Measurements from ENCODE around the gene SLC17A7. TPM values are rescaled to one million over a fixed set of nuclear protein-coding genes. Genes with fewer than 3 reads are reported as not detected.
"Not testable (repeated sequence)": the region's sequence is repeated elsewhere in the genome, so short reads cannot be mapped to it uniquely, and the experiment has no call there.

SLC17A7 gene
- total and polyA plus RNA-seq, 2 of the 13 experiments (the other 11 are each of a cell fraction or from before 2014, with no cell fraction given) = 0.32 TPM; not detected in 1

- BruUV-seq (replicated peaks); intact Hi-C loops (cut with micrococcal nuclease; ENCODE audit: unreplicated experiment); H4K20me1 ChIP-seq (ENCODE audit: insufficient read depth, low read length); H3K9ac ChIP-seq (ENCODE audit: insufficient read depth, low read depth, low read length); H2AFZ ChIP-seq (ENCODE audit: low read length); H3K79me2 ChIP-seq (ENCODE audit: insufficient read depth, low read length); FAIRE-seq; in situ Hi-C loops (cut with HindIII; ENCODE audit: extremely low pct_ligation_motif_present, low pct_unique_long_range_greater_than_20kb); H3K9me3 ChIP-seq (ENCODE audit: low read length); ATAC-seq; DNase-seq (ENCODE audit: low spot score); H3K27ac ChIP-seq (ENCODE audit: extremely low read length, insufficient read depth, low read length): not testable (repeated sequence)
- 84% methylated on average over 5 of the region's 5 CpGs for WGBS (ENCODE audit: low lambda C conversion rate)
- Histone ChIP-seq H3K4me3 (replicated peaks in 1 of 3; ENCODE audit: insufficient read depth in 1 of 3, low read depth in 2 of 3, low read length in 3 of 3) (peak overlapping the region in 1 of 3 experiments; percentile 76; a peak in 1 of 6 replicates), H3K4me1 (ENCODE audit: insufficient read depth, low read length) (peaks cover 27% of the 10 kb centered on the region), H3K27me3 (ENCODE audit: control insufficient read depth in 1 of 2, insufficient read depth in 2 of 2, low read length in 2 of 2) (peaks cover 7 to 31% of the 10 kb centered on the region in 2 experiments; a peak in 4 of 5 replicates), H3K4me2 (ENCODE audit: low read depth, low read length) (peak overlapping the region; percentile 90), H3K36me3 (replicated peaks in 1 of 2; ENCODE audit: control insufficient read depth in 1 of 2, insufficient read depth in 2 of 2, low read length in 2 of 2) (peaks cover 2 to 21% of the 10 kb centered on the region in 2 experiments; a peak in 3 of 5 replicates)
- POLR2A ChIA-PET = interaction anchor here (0.6 to 1.1 kb wide), 2 partner anchors 9 to 141 kb away, joined by 3 to 7 read pairs; partner anchors contain the start of gene ALDH16A1
- CTCF ChIA-PET (ENCODE audit: low intra/inter-chr PET ratio, low total read pairs) = interaction anchor here (1.4 to 2.3 kb wide), 3 partner anchors 32 to 178 kb away, joined by 3 to 45 read pairs (median 5); no protein-coding TSS in a partner anchor
- peak; percentile 93 for TF ChIP-seq ZNF512 (CRISPR knock-in tag; IDR thresholded peaks at IDR 0.05)
- TF ChIP-seq CSRNP1 (CRISPR knock-in tag; IDR thresholded peaks at IDR 0.05) = 0 out of 2 replicates have a peak, but pooled peaks have one; percentile 14
- peak; percentile 69; the same call in 1 of the 2 replicates for TF ChIP-seq ZNF460 (CRISPR knock-in tag; IDR thresholded peaks at IDR 0.05; ENCODE audit: borderline replicate concordance)
Measured at GRCh38 chr19:49444100-49444700, 2.9 kb upstream of the SLC17A7 start.
